Subcutaneous abdominal adipose tissue (tissue), 5 donors: ENCODE measurements around the gene ARMH1.
"Not testable (repeated sequence)": the region's sequence is repeated elsewhere in the genome, so short reads cannot be mapped to it uniquely, and the experiment has no call there.

ENCODE experiments used
- H3K27ac ChIP-seq: one replicate; pipeline ENCODE4 v1.7.0; 2013; ENCODE audit warnings: low read depth, mild to moderate bottlenecking, inconsistent platforms, low read length, moderate library complexity
- H3K27me3 ChIP-seq, 5 donors: one replicate each; pipeline ENCODE4 v1.7.0; 2013; ENCODE audit warnings: low read length in 5 of 5, inconsistent platforms in 1 of 5; ENCODE audit not compliant: control insufficient read depth in 5 of 5, insufficient read depth in 4 of 5
- H3K36me3 ChIP-seq, 5 donors: one replicate each; pipeline ENCODE4 v1.7.0; 2013; ENCODE audit warnings: low read length in 5 of 5; ENCODE audit not compliant: control insufficient read depth in 5 of 5, insufficient read depth in 5 of 5
- H3K4me1 ChIP-seq, 5 donors: one replicate each; pipeline ENCODE4 v1.7.0; 2013; ENCODE audit warnings: low read length in 5 of 5, mild to moderate bottlenecking in 3 of 5, moderate library complexity in 1 of 5; ENCODE audit not compliant: control insufficient read depth in 5 of 5, insufficient read depth in 5 of 5
- H3K4me3 ChIP-seq, 5 donors: one replicate each; pipeline ENCODE4 v1.7.0; 2013; ENCODE audit warnings: low read length in 5 of 5, low read depth in 1 of 5
- H3K9ac ChIP-seq, 5 donors: one replicate each; pipeline ENCODE4 v1.7.0; 2013; ENCODE audit warnings: low read length in 5 of 5, mild to moderate bottlenecking in 4 of 5, moderate library complexity in 3 of 5
- H3K9me3 ChIP-seq, 5 donors: one replicate each; pipeline ENCODE4 v1.7.0; 2013; ENCODE audit warnings: low read length in 5 of 5; ENCODE audit not compliant: control insufficient read depth in 5 of 5
- donor health status: healthy.
- donor health status: healthy.
- donor health status: healthy.
- donor health status: healthy.
- donor health status: healthy.

Gene ARMH1

DNA sequence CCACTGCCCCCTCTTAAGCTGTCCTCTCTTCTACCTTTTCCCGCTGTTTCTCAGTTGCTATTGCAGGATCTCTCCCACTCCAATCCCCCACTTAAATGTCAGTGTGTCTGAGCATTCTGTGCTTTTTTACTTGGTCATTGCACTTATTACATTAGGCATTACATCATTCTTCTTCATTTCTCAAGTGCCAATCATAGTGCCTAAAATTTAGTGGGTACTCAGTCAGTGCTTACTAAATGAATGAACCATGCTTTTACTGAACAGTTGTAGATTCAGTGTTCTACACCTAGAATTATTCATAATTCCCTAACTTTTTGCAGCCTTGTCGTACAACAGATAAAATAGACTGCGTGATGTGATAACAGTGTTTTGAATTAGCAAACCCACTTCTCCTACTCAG, 19.4 kb downstream of the ARMH1 start:
- H3K27ac ChIP-seq, result no peak overlapping the region
- H3K27me3 ChIP-seq, result no peaks in the 10 kb centered on the region
- no peak overlapping the region for H3K4me3 ChIP-seq
- H3K9ac ChIP-seq, result no peak overlapping the region
- H3K36me3 ChIP-seq, result no peaks in the 10 kb centered on the region
- peaks cover 0 to 2% (median 0%) of the 10 kb centered on the region in 5 donors for H3K4me1 ChIP-seq
- H3K9me3 ChIP-seq, result no peaks in the 10 kb centered on the region

- Histone ChIP-seq H3K9me3 (no peaks in the 10 kb centered on the region), H3K9ac (no peak overlapping the region), H3K4me1 (peaks cover 0 to 2% (median 0%) of the 10 kb centered on the region in 5 donors), H3K27me3 (no peaks in the 10 kb centered on the region), H3K36me3 (no peaks in the 10 kb centered on the region), H3K27ac (no peak overlapping the region), H3K4me3 (no peak overlapping the region)
These were observed 20.5 kb downstream of the ARMH1 start for GRCh38 chr1:44694863-44695478.

GRCh38 chr1:44695671-44696070, 21.2 kb downstream of the ARMH1 start:
- H3K4me3 ChIP-seq, result no peak overlapping the region
- H3K9me3 ChIP-seq, result no peaks in the 10 kb centered on the region
- no peak overlapping the region for H3K9ac ChIP-seq
- no peaks in the 10 kb centered on the region for H3K36me3 ChIP-seq
- no peak overlapping the region for H3K27ac ChIP-seq
- H3K27me3 ChIP-seq, result no peaks in the 10 kb centered on the region
- H3K4me1 ChIP-seq, result peaks cover 0 to 2% (median 0%) of the 10 kb centered on the region in 5 donors

DNA sequence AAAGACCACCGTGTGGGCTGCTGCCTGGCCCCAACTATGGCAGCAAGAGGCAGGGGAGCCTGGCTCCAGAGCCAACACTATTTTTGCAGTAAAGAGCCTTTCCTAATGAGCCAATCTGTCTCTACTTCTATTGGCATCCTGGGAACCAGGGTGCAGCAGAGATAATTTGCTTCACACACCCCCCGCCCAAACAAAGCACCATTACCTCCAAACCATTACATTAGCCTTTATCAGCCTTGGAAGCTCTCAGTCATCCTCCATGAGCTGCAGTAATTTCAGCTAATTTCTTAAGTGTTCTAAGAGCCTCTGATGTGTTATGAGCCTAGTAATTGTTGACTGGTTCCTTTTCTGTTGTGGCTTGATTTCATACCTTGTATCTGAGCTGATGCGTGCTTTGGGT, 21.6 kb downstream of the ARMH1 start:
- Histone ChIP-seq H3K4me3 (no peak overlapping the region), H3K9me3 (no peaks in the 10 kb centered on the region), H3K27ac (no peak overlapping the region), H3K4me1 (peaks cover 0 to 2% (median 0%) of the 10 kb centered on the region in 5 donors), H3K36me3 (no peaks in the 10 kb centered on the region), H3K9ac (no peak overlapping the region), H3K27me3 (no peaks in the 10 kb centered on the region)

DNA sequence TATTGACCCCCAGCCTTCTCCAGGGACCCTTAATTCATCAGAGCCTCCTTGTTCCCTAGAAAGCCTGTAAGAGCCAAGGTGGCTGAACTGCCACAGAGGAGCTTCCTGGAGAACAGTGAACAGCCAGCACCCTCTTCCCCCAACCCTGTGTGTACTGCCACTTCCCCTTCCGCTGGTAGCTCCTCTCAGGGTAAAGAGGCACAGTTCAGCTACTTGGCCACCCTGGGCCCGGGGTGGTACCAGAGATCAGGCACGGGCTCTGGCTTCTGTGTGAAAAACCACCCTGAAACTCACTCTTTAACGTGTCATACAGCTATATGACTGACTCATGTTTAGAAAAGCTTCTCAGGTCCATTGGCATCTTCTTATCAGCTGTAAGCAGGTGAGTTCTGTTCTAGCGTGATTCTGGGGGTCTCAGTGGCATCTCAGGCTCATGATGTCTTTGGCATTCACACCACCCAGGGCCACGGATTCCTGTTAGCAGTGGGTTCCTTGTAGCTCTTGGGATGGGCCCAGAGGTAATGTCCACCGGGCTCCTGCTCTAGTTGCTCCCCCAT, 22.4 kb downstream of the ARMH1 start:
- H3K4me3 ChIP-seq, result no peak overlapping the region
- H3K9ac ChIP-seq, result no peak overlapping the region
- no peaks in the 10 kb centered on the region for H3K27me3 ChIP-seq
- H3K27ac ChIP-seq, result no peak overlapping the region
- peaks cover 0 to 2% (median 0%) of the 10 kb centered on the region in 5 donors for H3K4me1 ChIP-seq
- no peaks in the 10 kb centered on the region for H3K9me3 ChIP-seq
- H3K36me3 ChIP-seq, result no peaks in the 10 kb centered on the region

DNA sequence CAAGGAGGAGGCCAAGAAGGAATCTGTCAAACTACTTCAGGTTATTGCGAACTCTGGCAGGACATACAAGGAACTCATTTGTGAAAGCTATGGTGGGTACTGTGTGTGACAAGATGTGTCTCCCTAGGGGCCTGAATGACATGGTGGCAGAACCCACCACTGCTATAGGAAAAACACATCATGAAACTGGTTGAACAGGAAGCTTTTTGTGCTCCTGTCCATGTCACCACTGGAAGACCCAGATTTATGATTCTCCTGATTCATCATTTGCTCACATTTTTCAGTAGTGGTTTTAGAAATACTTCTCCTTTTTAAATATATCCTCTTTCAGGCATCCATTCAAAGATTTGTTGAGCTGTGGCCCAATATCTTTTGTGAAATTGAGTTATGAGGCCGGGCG, 23.6 kb downstream of the ARMH1 start:
- no peaks in the 10 kb centered on the region for H3K9me3 ChIP-seq
- H3K4me3 ChIP-seq, result no peak overlapping the region
- no peaks in the 10 kb centered on the region for H3K27me3 ChIP-seq
- peaks cover 0 to 2% (median 0%) of the 10 kb centered on the region in 5 donors for H3K4me1 ChIP-seq
- H3K9ac ChIP-seq, result no peak overlapping the region
- H3K36me3 ChIP-seq, result no peaks in the 10 kb centered on the region
- H3K27ac ChIP-seq, result no peak overlapping the region

GRCh38 chr1:44699375-44699774, 24.9 kb downstream of the ARMH1 start:
- not testable (repeated sequence) for H3K27ac ChIP-seq, H3K4me3 ChIP-seq, H3K27me3 ChIP-seq, H3K9me3 ChIP-seq, H3K36me3 ChIP-seq, H3K4me1 ChIP-seq, H3K9ac ChIP-seq

DNA sequence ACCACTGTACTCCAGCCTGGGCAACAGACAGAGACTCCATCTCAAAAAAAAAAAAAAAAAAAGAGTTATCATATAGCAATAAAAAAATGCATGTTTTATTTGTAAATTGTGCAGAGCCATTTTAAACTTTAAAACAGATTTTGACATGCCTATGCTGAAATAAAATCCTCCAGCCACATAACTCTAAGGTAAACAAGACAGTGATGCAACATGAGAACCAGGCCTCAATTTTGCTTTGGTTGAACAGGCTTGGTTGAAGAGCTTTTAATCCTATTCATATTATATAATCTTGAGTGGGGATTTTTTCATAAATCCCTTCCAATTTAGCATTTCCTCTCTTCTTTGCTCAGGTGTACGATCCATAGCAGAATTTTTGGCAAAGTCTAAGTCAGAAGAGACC, 26.1 kb downstream of the ARMH1 start:
- H3K9me3 ChIP-seq, result no peaks in the 10 kb centered on the region
- H3K36me3 ChIP-seq, result no peaks in the 10 kb centered on the region
- H3K4me3 ChIP-seq, result no peak overlapping the region
- H3K4me1 ChIP-seq, result peaks cover 0 to 2% (median 0%) of the 10 kb centered on the region in 5 donors
- H3K27me3 ChIP-seq, result no peaks in the 10 kb centered on the region
- H3K9ac ChIP-seq, result no peak overlapping the region
- H3K27ac ChIP-seq, result no peak overlapping the region

DNA sequence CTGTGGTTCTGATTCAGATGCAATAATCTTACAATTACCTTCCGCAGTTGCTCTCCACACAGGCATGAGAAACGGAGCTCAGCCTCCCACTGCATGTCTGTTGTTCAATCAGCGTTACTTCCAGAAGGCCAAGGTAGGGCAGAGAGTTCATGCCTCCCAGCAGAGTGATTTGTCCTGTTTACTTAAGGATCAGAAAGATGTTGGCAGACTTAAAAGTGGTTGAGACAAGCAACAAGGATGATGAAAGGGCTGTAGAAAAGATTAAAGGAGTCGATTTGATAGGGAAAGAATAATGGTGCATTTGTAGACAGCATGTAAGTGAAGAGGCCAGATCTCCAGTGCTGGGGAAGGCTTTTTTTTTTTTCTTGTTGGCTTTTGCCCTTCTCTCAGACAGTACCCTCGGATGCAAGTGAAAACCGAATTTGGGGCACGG, 26.6 kb downstream of the ARMH1 start:
- Histone ChIP-seq H3K27ac (no peak overlapping the region), H3K4me1 (peaks cover 0 to 2% (median 0%) of the 10 kb centered on the region in 5 donors), H3K27me3 (no peaks in the 10 kb centered on the region), H3K4me3 (no peak overlapping the region), H3K9me3 (no peaks in the 10 kb centered on the region), H3K9ac (no peak overlapping the region), H3K36me3 (no peaks in the 10 kb centered on the region)

- H3K27ac ChIP-seq, result no peak overlapping the region
- no peaks in the 10 kb centered on the region for H3K9me3 ChIP-seq
- H3K27me3 ChIP-seq, result no peaks in the 10 kb centered on the region
These were observed 31.0 kb downstream of the ARMH1 start for GRCh38 chr1:44705470-44705869.

More at GRCh38 chr1:44705470-44705869, 31.0 kb downstream of the ARMH1 start:
- no peak overlapping the region for H3K4me3 ChIP-seq
- peaks cover 0 to 8% (median 4%) of the 10 kb centered on the region in 5 donors for H3K4me1 ChIP-seq
- no peak overlapping the region for H3K9ac ChIP-seq
- H3K36me3 ChIP-seq, result no peaks in the 10 kb centered on the region
